Raji (cell line): ENCODE results near the gene FIZ1.
A peak's percentile ranks its signal among the peaks of the same experiment; 100 is the strongest.

Source experiments
- POLR2A ChIP-seq: IDR thresholded peaks from 2 replicates; pipeline ENCODE4 v1.6.1; 2011; ENCODE audit warnings: low read depth, low read length, control low read depth; ENCODE audit not compliant: insufficient read depth

Gene FIZ1

DNA sequence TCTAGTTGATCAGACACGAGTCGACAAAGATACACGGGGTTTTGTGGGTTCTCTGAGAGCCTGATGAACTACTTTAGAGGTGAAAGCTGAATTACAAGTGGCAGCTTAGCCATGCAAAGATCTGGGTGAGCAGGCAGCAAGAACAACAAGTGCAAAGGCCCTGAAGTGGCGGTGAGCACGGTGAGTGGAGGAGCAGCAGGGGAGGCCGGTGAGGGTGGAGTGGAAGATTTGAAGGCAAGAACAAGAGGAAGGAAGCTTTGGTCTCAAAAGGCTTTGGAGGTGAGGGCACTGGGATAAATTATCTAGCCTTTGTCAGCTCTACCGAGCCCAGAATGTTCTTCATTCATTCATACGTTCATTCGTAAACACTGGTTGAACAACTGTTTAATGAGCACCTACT, 7.5 kb upstream of the FIZ1 start:
- no peak for TF ChIP-seq POLR2A

DNA sequence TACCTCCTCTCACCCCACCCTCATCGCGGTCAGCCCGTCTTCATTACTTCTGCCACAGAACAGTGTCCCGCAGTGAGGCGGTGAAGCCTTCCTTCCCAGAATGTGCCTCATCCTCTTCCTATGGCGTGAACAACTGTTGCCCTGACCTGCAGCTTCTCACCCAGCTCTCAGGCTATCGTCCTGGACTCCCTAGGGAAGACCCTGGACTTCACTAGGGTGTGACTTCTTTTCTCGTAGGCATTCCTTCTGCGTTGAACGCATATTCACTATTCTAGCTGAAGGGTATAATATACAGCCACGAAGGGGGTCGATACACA, 7.1 kb upstream of the FIZ1 start:
- TF ChIP-seq POLR2A, result no peak

DNA sequence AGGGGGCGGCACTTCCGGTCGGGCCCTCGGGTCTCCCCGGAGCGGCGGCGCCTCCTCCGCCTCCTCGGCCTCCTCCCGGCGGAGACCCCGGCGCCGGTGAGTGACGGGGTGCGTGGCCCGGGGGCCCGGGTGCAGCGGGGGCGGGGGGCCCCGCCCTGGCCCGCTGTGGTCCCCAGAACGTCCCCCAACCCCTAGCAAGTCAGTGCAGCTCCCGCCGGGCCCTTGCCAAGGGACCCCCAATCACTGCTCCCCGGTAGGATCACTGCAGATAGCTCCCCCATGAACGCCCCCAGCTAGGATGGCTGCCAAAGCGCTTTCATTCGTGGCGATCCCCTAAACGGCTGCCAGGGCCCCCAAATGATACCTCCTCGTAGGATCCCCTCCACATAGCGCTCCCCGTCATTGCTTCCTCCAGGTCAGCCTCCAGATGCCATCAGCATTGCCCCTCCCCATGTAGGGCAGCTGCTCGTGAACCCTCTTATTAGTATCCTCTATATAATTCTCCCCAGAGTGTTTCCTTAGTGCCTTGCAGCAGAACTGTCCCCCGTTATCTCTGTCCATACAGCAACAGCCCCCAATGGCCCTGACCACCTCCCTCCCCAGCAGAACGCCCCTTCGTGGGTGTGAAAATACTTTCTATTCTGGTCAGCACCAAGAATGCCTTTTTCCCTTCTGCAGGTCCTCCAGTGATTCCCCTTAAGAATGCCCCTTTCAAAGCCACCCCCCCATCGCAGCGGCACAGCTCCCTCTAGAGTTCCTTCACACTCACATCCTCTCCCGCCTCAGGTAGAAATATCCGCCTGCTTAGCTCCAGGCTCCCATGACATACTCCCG, 6.5 kb upstream of the FIZ1 start, which contains the start of gene ZNF865:
Gene ZNF865 (plus strand): TSS at position 11 of the 834 bp plus-strand sequence. CDS start 7,972 bp downstream, outside the sequence.
- peak; percentile 35; the same call in 1 of the 2 replicates for TF ChIP-seq POLR2A

- TF ChIP-seq POLR2A, result peak; percentile 59; the same call in 1 of the 2 replicates
Measured at GRCh38 chr19:55605207-55605636, 5.9 kb upstream of the FIZ1 start.

DNA sequence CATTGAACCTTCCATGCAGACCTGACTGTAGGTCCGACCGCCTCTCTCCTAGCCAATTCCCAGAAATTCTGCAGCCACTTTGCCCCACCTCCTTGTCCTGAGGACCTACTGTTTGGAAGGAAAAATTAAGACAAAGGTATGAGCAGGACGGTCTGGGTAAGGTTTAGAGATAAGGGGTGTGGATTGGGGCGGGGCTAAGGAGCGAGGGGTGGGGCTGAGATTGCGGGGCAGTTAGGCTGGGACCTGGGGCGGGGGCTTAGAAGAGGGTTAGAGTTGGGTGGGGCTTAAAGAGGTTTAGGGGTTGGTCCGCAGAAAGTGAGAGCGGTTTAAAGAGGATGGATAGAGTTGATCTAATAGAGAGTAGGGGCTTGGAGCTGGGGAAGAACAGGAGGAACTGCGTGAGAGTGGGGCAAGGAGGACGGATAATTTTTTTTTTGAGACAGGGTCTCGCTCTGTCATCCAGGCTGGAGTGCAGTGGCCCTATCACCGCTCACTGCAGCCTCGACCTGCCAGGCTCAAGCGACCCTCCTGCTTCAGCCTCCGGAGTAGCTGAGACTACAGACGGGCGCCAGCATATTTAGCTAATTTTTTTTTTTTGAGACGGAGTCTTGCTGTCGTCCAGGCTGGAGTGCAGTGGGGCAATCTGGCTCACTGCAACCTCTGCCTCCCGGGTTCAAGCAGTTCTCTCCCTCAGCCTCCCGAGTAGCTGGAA, 4.4 kb upstream of the FIZ1 start:
- no peak for TF ChIP-seq POLR2A

DNA sequence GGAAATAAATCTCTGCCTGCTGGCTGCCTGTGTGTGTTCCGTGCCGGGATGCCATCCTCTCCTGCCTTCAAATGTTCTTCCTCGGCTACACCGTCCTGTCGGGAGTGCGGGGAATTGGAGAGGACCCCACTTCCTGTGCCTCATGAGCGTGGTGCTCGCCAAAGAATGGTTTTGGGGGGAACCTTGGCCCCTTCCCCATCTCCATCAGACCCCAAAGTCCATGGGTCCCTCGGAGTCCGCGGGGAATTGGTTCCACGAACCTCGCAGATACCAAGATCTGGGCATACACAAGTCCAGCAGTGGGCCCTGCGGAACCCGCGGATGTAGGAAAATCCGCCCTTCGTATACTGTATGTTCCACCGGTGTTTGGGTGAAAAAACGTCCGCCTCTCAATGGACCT, 3.8 kb upstream of the FIZ1 start:
- TF ChIP-seq POLR2A, result no peak

- no peak for TF ChIP-seq POLR2A
Measured at GRCh38 chr19:55602104-55603001, 3.0 kb upstream of the FIZ1 start.

DNA sequence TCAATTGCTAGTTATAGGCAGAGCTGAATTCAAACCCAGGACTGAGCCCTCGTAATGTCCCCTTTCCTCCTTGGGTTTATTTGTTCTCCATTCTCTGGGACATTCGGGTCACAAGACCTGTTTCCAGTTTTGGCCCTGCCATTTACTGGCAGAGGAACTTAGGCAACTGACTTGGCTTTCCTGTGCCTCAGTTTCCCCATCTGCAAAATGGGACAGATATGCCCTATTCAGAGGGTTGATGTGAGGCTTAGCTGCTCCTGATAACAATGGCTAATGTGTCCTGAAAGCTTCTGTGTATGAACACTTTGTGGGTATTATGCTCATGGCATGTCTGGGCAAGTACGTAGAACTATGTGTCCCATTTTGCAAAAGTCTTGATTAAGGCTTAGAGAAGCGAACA, 1.8 kb upstream of the FIZ1 start:
- TF ChIP-seq POLR2A, result no peak

DNA sequence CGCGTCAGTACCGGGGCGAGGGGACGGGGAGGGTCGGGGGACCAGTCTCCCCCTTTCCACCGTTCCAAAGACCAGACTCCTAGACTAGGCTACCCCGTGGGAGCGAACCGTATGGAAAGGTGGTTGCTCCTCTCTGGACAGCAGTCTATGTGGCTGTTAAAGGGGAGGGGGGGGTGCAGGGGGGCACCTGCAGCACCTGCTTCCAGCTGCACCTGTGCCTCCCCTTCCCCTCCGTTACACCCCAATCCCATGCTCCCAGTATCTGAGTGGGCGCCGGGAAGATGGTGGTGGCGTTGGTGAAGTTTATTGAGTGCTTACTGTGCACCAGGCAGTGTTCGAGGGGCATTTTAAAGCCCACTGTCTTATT, 1.3 kb upstream of the FIZ1 start:
- peak; percentile 55; the same call in 1 of the 2 replicates for TF ChIP-seq POLR2A

- peak; percentile 43 for TF ChIP-seq POLR2A
Measured at GRCh38 chr19:55599842-55600661, 735 bp upstream of the FIZ1 start, which contains the start of gene ZNF524. ZNF524 (plus strand) TSS chr19:55600288; CDS start chr19:55602113, 1,825 bp downstream.

DNA sequence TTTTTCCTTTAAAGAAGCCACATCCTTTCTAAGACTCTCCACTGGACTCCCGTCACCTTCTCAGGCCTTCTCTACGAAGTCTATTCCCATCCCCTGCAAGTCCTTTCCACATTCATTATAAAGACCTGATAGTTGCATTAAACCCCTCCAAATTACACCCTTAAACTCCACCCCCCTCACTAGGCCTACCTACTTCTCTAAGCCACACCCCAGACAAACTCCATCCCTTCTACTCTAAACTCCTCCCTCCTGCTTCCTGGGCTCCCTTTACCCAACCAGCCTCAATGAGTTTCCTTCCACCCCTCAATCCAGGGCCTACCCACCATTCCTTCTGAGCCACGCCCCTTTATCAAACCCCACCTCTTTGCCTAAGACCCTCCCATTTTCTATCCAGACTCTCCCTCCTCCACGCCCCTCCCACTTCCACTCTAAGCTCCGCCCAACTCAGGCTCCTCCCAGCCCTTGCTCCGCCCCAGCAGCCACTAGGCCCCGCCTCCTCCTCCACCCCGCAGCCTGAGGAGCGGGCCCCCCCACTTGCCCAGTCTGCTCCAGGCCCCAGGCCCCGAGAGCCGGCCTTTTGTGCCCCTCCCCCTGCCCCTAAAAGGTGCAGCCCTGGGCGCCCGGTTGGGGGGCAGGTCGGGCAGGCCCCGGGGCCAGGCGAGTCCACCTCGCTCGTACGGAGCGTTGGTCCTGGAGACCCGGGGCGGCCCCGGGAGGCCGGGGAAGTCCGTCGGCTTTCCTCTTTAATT, 424 bp downstream of the FIZ1 start:
- no peak; the same call in 1 of the 2 replicates for TF ChIP-seq POLR2A

DNA sequence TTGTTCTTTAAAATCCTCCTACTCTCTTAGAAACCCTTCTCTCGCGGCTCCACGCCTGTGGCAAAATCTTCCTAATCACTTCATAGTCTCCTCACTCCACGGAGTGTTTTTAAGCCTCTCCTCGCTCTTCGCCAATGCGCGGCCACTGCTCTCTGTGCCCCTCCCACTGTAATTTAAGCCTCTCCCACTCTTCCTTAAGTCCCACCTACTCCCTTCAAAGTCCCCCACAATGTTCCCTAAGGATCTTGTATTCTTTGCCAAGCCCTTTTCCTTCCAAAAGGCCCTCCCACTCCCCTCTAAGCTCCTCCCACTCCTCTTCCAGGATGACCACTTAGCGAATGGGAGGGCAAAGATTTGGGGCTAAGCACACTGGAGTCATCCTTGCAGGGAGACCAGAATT, 1.3 kb downstream of the FIZ1 start:
- TF ChIP-seq POLR2A, result no peak

DNA sequence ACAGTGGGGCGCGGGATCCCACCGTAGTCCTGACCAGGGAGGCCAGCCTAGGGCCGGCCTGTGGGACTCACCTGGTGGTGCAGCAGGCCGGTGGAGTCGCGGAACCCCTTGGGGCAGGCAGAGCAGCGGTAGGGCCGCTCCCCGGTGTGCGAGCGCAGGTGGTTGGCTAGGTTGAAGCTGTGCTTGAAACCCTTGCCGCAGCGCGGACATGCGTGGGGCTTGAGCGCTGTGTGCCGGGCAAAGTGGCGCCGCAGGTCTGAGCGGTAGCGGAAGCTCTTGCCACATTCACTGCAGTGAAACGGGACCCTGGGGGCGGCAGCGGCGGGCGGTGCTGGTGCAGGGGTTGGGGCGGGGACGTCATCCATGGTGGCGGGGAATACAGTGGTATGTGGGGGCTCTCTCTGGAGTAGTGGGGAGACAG, 1.8 kb downstream of the FIZ1 start:
- TF ChIP-seq POLR2A, result no peak

DNA sequence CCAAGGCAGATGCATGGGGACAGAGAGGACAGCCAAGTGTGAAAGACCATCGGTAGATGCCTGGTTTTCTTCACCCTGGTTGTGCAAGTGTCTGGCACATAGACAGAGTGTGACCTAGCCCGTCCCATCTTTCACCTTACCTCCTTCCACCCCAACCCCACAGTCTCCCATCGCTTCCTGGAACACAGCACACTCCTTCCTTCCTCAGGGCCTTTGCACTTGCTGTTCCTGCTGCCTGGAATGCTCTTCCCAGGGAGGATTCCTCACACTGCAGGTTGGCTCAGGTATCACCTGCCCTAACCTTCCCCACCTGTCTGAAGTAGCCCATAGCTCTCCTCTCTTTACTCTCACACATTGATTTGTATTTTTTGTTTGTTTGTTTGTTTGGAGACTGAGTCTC, 3.0 kb downstream of the FIZ1 start:
- no peak for TF ChIP-seq POLR2A
